Common myeloid progenitor, CD34-positive (primary cell): ENCODE results near the gene PLD5.
A peak's percentile ranks its signal among the peaks of the same experiment; 100 is the strongest.
"Not testable (repeated sequence)": the region's sequence is repeated elsewhere in the genome, so short reads cannot be mapped to it uniquely, and the experiment has no call there.

Experiments used
- CTCF ChIA-PET: fragments of 350-600 bp; sonication (Branson Sonifier 250); formaldehyde crosslinking; loops from one replicate; lab custom pipeline; 2021; ENCODE audit warnings: antibody characterized with exemption; lab: Charles Lee
- POLR2A ChIA-PET: fragments of 350-600 bp; sonication (Branson Sonifier 250); formaldehyde crosslinking; loops from one replicate; lab custom pipeline; 2021; ENCODE audit warnings: antibody characterized with exemption; lab: Charles Lee
- DNase-seq, 3 donors: peaks; one replicate each; pipeline versions ENCODE4 v3.0.0 to v3.0.0-alpha.2; 2013
- H3K27ac ChIP-seq, 2 experiments: 1 replicate in 1 of 2; 2 replicates in 1 of 2; pipeline ENCODE4 v1.7.0; 2013; ENCODE audit warnings: inconsistent platforms in 2 of 2, low read length in 2 of 2, mild to moderate bottlenecking in 2 of 2, low read depth in 1 of 2, moderate library complexity in 1 of 2; ENCODE audit not compliant: severe bottlenecking in 2 of 2, insufficient read depth in 1 of 2, poor library complexity in 1 of 2
- H3K27me3 ChIP-seq, 5 experiments: replicated peaks in 2 of 5; 1 replicate in 3 of 5; 2 replicates in 2 of 5; pipeline versions ENCODE4 v1.6.1 to v1.7.0; 2013; ENCODE audit warnings: low read length in 4 of 5, mild to moderate bottlenecking in 2 of 5, moderate library complexity in 2 of 5, inconsistent platforms in 1 of 5; ENCODE audit not compliant: insufficient read depth in 5 of 5, control insufficient read depth in 4 of 5
- H3K36me3 ChIP-seq, 4 experiments: 1 replicate in 2 of 4; 2 replicates in 2 of 4; pipeline versions ENCODE4 v1.6.1 to v1.7.0; 2013; ENCODE audit warnings: low read length in 3 of 4, control low read depth in 1 of 4, mild to moderate bottlenecking in 1 of 4; ENCODE audit not compliant: control insufficient read depth in 4 of 4, insufficient read depth in 4 of 4
- H3K4me1 ChIP-seq, 4 experiments: 1 replicate in 3 of 4; 2 replicates in 1 of 4; pipeline versions ENCODE4 v1.6.1 to v1.7.1; 2013; ENCODE audit warnings: low read length in 3 of 4, mild to moderate bottlenecking in 3 of 4, control low read depth in 1 of 4, inconsistent platforms in 1 of 4, moderate library complexity in 1 of 4; ENCODE audit not compliant: control insufficient read depth in 4 of 4, insufficient read depth in 4 of 4; ENCODE audit errors: control extremely low read depth in 1 of 4
- H3K4me3 ChIP-seq, 7 experiments: 1 replicate in 4 of 7; 2 replicates in 3 of 7; pipeline versions ENCODE4 v1.5.1 to v1.7.0; 2013; ENCODE audit warnings: mild to moderate bottlenecking in 7 of 7, low read length in 6 of 7, moderate library complexity in 6 of 7, inconsistent platforms in 2 of 7, low read depth in 2 of 7, control low read depth in 1 of 7; ENCODE audit not compliant: insufficient read depth in 4 of 7, control insufficient read depth in 1 of 7; ENCODE audit errors: extremely low read depth in 1 of 7
- H3K9me3 ChIP-seq, 5 experiments: 1 replicate in 4 of 5; 2 replicates in 1 of 5; pipeline versions ENCODE4 v1.6.1 to v1.7.1; 2013; ENCODE audit warnings: low read length in 4 of 5, mild to moderate bottlenecking in 2 of 5, inconsistent platforms in 1 of 5, low read depth in 1 of 5, moderate library complexity in 1 of 5; ENCODE audit not compliant: control insufficient read depth in 4 of 5, insufficient read depth in 2 of 5; ENCODE audit errors: control extremely low read depth in 1 of 5
- WGBS: methylation state at CpG from one replicate; pipeline ENCODE4 v1.1.5; 2013; ENCODE audit not compliant: insufficient coverage; 5-methylcytosine and 5-hydroxymethylcytosine counted together

Gene PLD5

DNA sequence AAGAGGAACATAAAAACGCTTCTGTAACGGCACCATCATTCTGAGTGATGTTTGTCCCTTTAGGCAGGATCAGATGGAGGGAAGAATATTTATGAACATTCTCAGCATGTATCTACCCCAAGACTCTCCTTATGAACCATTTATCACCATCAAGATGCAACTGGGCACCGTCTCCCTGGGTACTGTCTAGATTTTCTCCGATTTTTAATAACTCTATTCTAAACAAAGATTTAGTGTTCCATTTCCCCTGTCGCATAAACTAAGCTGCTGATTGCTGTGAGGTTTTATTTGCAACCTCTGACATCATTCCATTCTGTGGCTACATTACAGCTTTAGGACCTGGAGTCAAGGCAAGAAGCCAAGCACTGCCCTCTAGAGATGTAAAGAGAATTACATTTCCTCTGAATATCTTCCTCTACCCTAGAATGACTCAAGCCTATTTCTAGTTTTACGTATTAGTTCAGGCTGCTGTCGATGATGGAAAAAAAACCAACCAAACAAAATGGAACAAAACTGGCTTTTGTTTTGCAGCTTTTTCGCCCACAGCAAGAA is 395.5 kb downstream of the PLD5 start:
- Histone ChIP-seq H3K36me3 (no peaks in the 10 kb centered on the region), H3K4me3 (no peak overlapping the region), H3K27ac (no peak overlapping the region), H3K9me3 (peaks cover 0 to 3% (median 0%) of the 10 kb centered on the region in 5 experiments), H3K4me1 (no peaks in the 10 kb centered on the region), H3K27me3 (no peaks in the 10 kb centered on the region)
- DNase-seq: peak in 1 of 3 donors; percentile 3
- ChIA-PET POLR2A (no interaction called here), CTCF (no interaction called here)
- 63% methylated on average over 5 of the region's 8 CpGs for WGBS

- H3K27ac ChIP-seq: no peak overlapping the region
Measured at GRCh38 chr1:242120432-242120831, 404.1 kb downstream of the PLD5 start.

DNA sequence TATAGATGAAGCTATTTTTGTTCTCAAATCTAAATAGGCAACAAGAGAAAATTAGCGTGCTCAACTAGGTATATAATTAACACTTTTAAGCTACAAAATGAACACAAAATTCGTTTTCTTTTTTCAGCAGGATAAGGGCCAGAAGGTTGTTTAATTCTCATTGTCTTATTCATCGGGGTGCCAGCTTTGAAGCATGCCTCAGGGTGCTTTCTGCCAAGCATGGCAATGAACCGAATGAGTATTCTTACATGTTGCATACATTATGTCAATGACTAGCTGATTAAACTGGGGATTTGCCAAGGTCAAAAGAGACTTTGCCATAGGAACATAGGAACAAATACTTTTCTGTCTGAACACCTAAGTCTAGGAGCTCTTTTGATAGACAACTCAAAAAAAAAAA is 423.6 kb downstream of the PLD5 start:
- Histone ChIP-seq H3K4me1 (no peaks in the 10 kb centered on the region), H3K27ac (no peak overlapping the region), H3K27me3 (no peaks in the 10 kb centered on the region), H3K4me3 (no peak overlapping the region), H3K36me3 (no peaks in the 10 kb centered on the region), H3K9me3 (peaks cover 0 to 2% (median 0%) of the 10 kb centered on the region in 5 experiments)
- POLR2A ChIA-PET: no interaction called here
- DNase-seq: no peak
- CTCF ChIA-PET: interaction anchor here (1.2 kb wide), 1 partner anchor 13 kb away, joined by 3 read pairs; no protein-coding TSS in a partner anchor
- WGBS: 86% methylated on average over 3 of the region's 4 CpGs

More at GRCh38 chr1:242120432-242120831, 404.1 kb downstream of the PLD5 start:
- ChIA-PET CTCF (no interaction called here), POLR2A (no interaction called here)
- no CpG with 5 or more reads among the region's 2 CpGs for WGBS
- Histone ChIP-seq H3K4me1 (no peaks in the 10 kb centered on the region), H3K9me3 (peaks cover 0 to 2% (median 0%) of the 10 kb centered on the region in 5 experiments), H3K4me3 (no peak overlapping the region), H3K36me3 (no peaks in the 10 kb centered on the region), H3K27me3 (no peaks in the 10 kb centered on the region)
- no peak for DNase-seq

DNA sequence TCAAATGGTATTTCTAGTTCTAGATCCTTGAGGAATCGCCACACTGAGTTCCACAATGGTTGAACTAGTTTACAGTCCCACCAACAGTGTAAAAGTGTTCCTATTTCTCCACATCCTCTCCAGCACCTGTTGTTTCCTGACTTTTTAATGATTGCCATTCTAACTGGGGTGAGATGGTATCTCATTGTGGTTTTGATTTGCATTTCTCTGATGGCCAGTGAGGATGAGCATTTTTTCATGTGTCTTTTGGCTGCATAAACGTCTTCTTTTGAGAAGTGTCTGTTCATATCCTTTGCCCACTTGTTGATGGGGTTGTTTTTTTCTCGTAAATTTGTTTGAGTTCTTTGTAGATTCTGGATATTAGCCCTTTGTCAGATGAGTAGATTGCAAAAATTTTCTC is 427.2 kb downstream of the PLD5 start:
- H3K27ac ChIP-seq, POLR2A ChIA-PET, H3K27me3 ChIP-seq, H3K4me3 ChIP-seq, H3K4me1 ChIP-seq, H3K9me3 ChIP-seq, DNase-seq, H3K36me3 ChIP-seq, CTCF ChIA-PET: not testable (repeated sequence)
- no CpG with 5 or more reads among the region's 3 CpGs for WGBS

GRCh38 chr1:242093116-242093515 is 431.4 kb downstream of the PLD5 start:
- H3K4me3 ChIP-seq: no peak overlapping the region
- no peaks in the 10 kb centered on the region for H3K4me1 ChIP-seq
- ChIA-PET POLR2A (no interaction called here), CTCF (no interaction called here)
- DNase-seq: no peak
- H3K9me3 ChIP-seq: no peaks in the 10 kb centered on the region
- no peaks in the 10 kb centered on the region for H3K36me3 ChIP-seq
- H3K27ac ChIP-seq: no peak overlapping the region
- WGBS: 84% methylated on average over 11 of the region's 11 CpGs
- no peaks in the 10 kb centered on the region for H3K27me3 ChIP-seq

GRCh38 chr1:242089911-242090310 is 434.6 kb downstream of the PLD5 start:
- CTCF ChIA-PET: no interaction called here
- H3K4me3 ChIP-seq: no peak overlapping the region
- H3K27me3 ChIP-seq: no peaks in the 10 kb centered on the region
- WGBS: no CpG with 5 or more reads among the region's 5 CpGs
- H3K36me3 ChIP-seq: no peaks in the 10 kb centered on the region
- DNase-seq: no peak
- no peaks in the 10 kb centered on the region for H3K4me1 ChIP-seq
- no peaks in the 10 kb centered on the region for H3K9me3 ChIP-seq
- POLR2A ChIA-PET: no interaction called here
- H3K27ac ChIP-seq: no peak overlapping the region

GRCh38 chr1:242088875-242089274 is 435.6 kb downstream of the PLD5 start:
- CTCF ChIA-PET: interaction anchor here (0.9 kb wide), 1 partner anchor 12 kb away, joined by 3 read pairs; no protein-coding TSS in a partner anchor

More at GRCh38 chr1:242088875-242089274, 435.6 kb downstream of the PLD5 start:
- POLR2A ChIA-PET: no interaction called here
- Histone ChIP-seq H3K27me3 (no peaks in the 10 kb centered on the region), H3K36me3 (no peaks in the 10 kb centered on the region), H3K27ac (no peak overlapping the region), H3K4me3 (no peak overlapping the region), H3K4me1 (no peaks in the 10 kb centered on the region), H3K9me3 (no peaks in the 10 kb centered on the region)
- DNase-seq: no peak
- WGBS: no CpG with 5 or more reads among the region's 2 CpGs
